Type B pancreatic cell (in vitro differentiated cells): ENCODE data around the gene DPM2. TPM values are rescaled to one million over a fixed set of nuclear protein-coding genes. Genes with fewer than 3 reads are reported as not detected.

ENCODE experiments used
- DNase-seq: peaks from one replicate; pipeline ENCODE4 v3.0.0; 2021; ENCODE audit warnings: mixed read lengths; ENCODE audit not compliant: unreplicated experiment; ENCODE audit errors: extremely low spot score
- H3K27ac Mint-ChIP-seq: 2 replicates; pipeline ENCODE4 v1.8.0; 2021; ENCODE audit warnings: mild to moderate bottlenecking, mixed read lengths
- H3K27me3 Mint-ChIP-seq: 2 replicates; pipeline ENCODE4 v1.8.0; 2021; ENCODE audit warnings: mixed read lengths
- H3K36me3 Mint-ChIP-seq: 2 replicates; pipeline ENCODE4 v1.8.0; 2021; ENCODE audit warnings: mixed read lengths
- H3K4me1 Mint-ChIP-seq: one replicate; pipeline ENCODE4 v1.8.0; 2021; ENCODE audit warnings: mixed read lengths; ENCODE audit not compliant: unreplicated experiment
- H3K4me3 Mint-ChIP-seq: 2 replicates; pipeline ENCODE4 v1.8.0; 2021; ENCODE audit warnings: mild to moderate bottlenecking, mixed read lengths
- H3K9me3 Mint-ChIP-seq: 2 replicates; pipeline ENCODE4 v1.8.0; 2021; ENCODE audit warnings: mixed read lengths
- CTCF ChIP-seq: fragments of 200-600 bp; sonication (generic); conservative IDR thresholded peaks from 2 replicates; pipeline ENCODE4 v1.5.0; 2021; ENCODE audit warnings: antibody characterized with exemption, mild to moderate bottlenecking
- total RNA-seq: library from RNA; stranded (reverse); gene quantifications from 2 replicates; pipeline ENCODE4 v1.2.1, GENCODE V29; 2021; ENCODE audit warnings: low replicate concordance

The DPM2 gene
- total RNA-seq, 1 donor from 2014 or later: 41.6 TPM

- Mint-ChIP-seq H3K27ac (peak overlapping the region; percentile 39), H3K27me3 (no peaks in the 10 kb centered on the region), H3K4me1 (peaks cover 15% of the 10 kb centered on the region), H3K9me3 (no peaks in the 10 kb centered on the region), H3K4me3 (peak overlapping the region; percentile 92), H3K36me3 (peaks cover 20% of the 10 kb centered on the region)
- DNase-seq: no peak
- TF ChIP-seq CTCF: no peak
Measured at GRCh38 chr9:127898433-127899127, 39.1 kb downstream of the DPM2 start.

GRCh38 chr9:127897193-127897692 is 40.4 kb downstream of the DPM2 start:
- no peaks in the 10 kb centered on the region for H3K9me3 Mint-ChIP-seq
- DNase-seq: peak; percentile 84
- TF ChIP-seq CTCF: no peak
- H3K27me3 Mint-ChIP-seq: no peaks in the 10 kb centered on the region
- H3K4me3 Mint-ChIP-seq: peak overlapping the region; percentile 78
- peak overlapping the region; percentile 70 for H3K27ac Mint-ChIP-seq
- H3K36me3 Mint-ChIP-seq: peaks cover 34% of the 10 kb centered on the region
- peaks cover 11% of the 10 kb centered on the region for H3K4me1 Mint-ChIP-seq

- Mint-ChIP-seq H3K27me3 (no peaks in the 10 kb centered on the region), H3K36me3 (peaks cover 36% of the 10 kb centered on the region), H3K4me3 (peak overlapping the region; percentile 78), H3K9me3 (no peaks in the 10 kb centered on the region), H3K27ac (peak overlapping the region; percentile 70), H3K4me1 (peaks cover 11% of the 10 kb centered on the region)
- DNase-seq: no peak
- TF ChIP-seq CTCF: no peak
Measured at GRCh38 chr9:127896395-127897192, 41.1 kb downstream of the DPM2 start.

- H3K36me3 Mint-ChIP-seq: peaks cover 43% of the 10 kb centered on the region
- DNase-seq: no peak
- H3K4me1 Mint-ChIP-seq: peaks cover 6% of the 10 kb centered on the region
- TF ChIP-seq CTCF: no peak
- no peaks in the 10 kb centered on the region for H3K27me3 Mint-ChIP-seq
- no peak overlapping the region for H3K4me3 Mint-ChIP-seq
- no peaks in the 10 kb centered on the region for H3K9me3 Mint-ChIP-seq
- H3K27ac Mint-ChIP-seq: no peak overlapping the region
Measured at GRCh38 chr9:127895811-127896210, 41.8 kb downstream of the DPM2 start.

GRCh38 chr9:127893392-127893791 is 44.3 kb downstream of the DPM2 start:
- no peak for TF ChIP-seq CTCF
- no peak for DNase-seq
- Mint-ChIP-seq H3K9me3 (no peaks in the 10 kb centered on the region), H3K27me3 (no peaks in the 10 kb centered on the region), H3K27ac (no peak overlapping the region), H3K4me1 (peaks cover 6% of the 10 kb centered on the region), H3K4me3 (no peak overlapping the region), H3K36me3 (peaks cover 43% of the 10 kb centered on the region)
